Activated CD4-positive, alpha-beta memory T cell treated with anti-CD3 and anti-CD28 coated beads, Interleukin-2, amount 10 ng/mL, durations not matched to agents 7 days and 5 days (primary cell): Measurements from ENCODE around the gene DNAH12. TPM values are rescaled to one million over a fixed set of nuclear protein-coding genes. Genes with fewer than 3 reads are reported as not detected.
"Not testable (repeated sequence)": the region's sequence is repeated elsewhere in the genome, so short reads cannot be mapped to it uniquely, and the experiment has no call there.

ENCODE experiments used
- CTCF ChIA-PET: fragments of 350-600 bp; sonication (Branson Sonifier 250); formaldehyde crosslinking; loops from one replicate; lab custom pipeline; 2021; ENCODE audit warnings: antibody characterized with exemption, inconsistent platforms; lab: Charles Lee
- POLR2A ChIA-PET: fragments of 350-600 bp; sonication (Branson Sonifier 250); formaldehyde crosslinking; loops from one replicate; lab custom pipeline; 2021; ENCODE audit warnings: antibody characterized with exemption; lab: Charles Lee
- DNase-seq: peaks from one replicate; pipeline ENCODE4 v3.0.0-alpha.2; 2020
- H3K27ac Mint-ChIP-seq: one replicate; pipeline ENCODE4 v1.8.0; 2021; ENCODE audit warnings: mild to moderate bottlenecking, mixed read lengths
- H3K27me3 Mint-ChIP-seq: one replicate; pipeline ENCODE4 v1.8.0; 2021; ENCODE audit warnings: mixed read lengths
- H3K36me3 Mint-ChIP-seq: one replicate; pipeline ENCODE4 v1.8.0; 2021; ENCODE audit warnings: low read depth, mixed read lengths
- H3K4me1 Mint-ChIP-seq: one replicate; pipeline ENCODE4 v1.8.0; 2021; ENCODE audit warnings: mixed read lengths
- H3K4me3 Mint-ChIP-seq: one replicate; pipeline ENCODE4 v1.8.0; 2021; ENCODE audit warnings: mild to moderate bottlenecking, mixed read lengths
- H3K9me3 Mint-ChIP-seq: one replicate; pipeline ENCODE4 v1.8.0; 2021; ENCODE audit warnings: mixed read lengths
- total RNA-seq, 2 experiments: library from RNA; stranded (reverse); gene quantifications; one replicate each; pipeline ENCODE4 v1.2.3, GENCODE V29; 2021

Gene DNAH12
- total RNA-seq, 2 experiments from 2014 or later = 0.03 to 0.05 TPM

GRCh38 chr3:57512166-57512565 is 32.0 kb downstream of the DNAH12 start:
- H3K27me3 Mint-ChIP-seq = peaks cover 33% of the 10 kb centered on the region

GRCh38 chr3:57505901-57506300 is 38.2 kb downstream of the DNAH12 start:
- CTCF ChIA-PET = no interaction called here
- Mint-ChIP-seq H3K4me3 (no peak overlapping the region), H3K9me3 (no peaks in the 10 kb centered on the region), H3K27me3 (peaks cover 13% of the 10 kb centered on the region), H3K4me1 (no peaks in the 10 kb centered on the region), H3K27ac (no peak overlapping the region), H3K36me3 (no peaks in the 10 kb centered on the region)
- DNase-seq = no peak
- POLR2A ChIA-PET = interaction anchor here (1.1 kb wide), 1 partner anchor 12 kb away, joined by 3 read pairs; no protein-coding TSS in a partner anchor

More at GRCh38 chr3:57512166-57512565, 32.0 kb downstream of the DNAH12 start:
- DNase-seq = no peak
- POLR2A ChIA-PET = no interaction called here
- Mint-ChIP-seq H3K9me3 (no peaks in the 10 kb centered on the region), H3K4me1 (no peaks in the 10 kb centered on the region), H3K27ac (no peak overlapping the region), H3K36me3 (no peaks in the 10 kb centered on the region), H3K4me3 (no peak overlapping the region)
- CTCF ChIA-PET = no interaction called here

GRCh38 chr3:57500506-57500905 is 43.6 kb downstream of the DNAH12 start:
- ChIA-PET POLR2A (no interaction called here), CTCF (no interaction called here)
- Mint-ChIP-seq H3K9me3 (no peaks in the 10 kb centered on the region), H3K4me1 (no peaks in the 10 kb centered on the region), H3K27me3 (peaks cover 3% of the 10 kb centered on the region), H3K4me3 (no peak overlapping the region), H3K36me3 (no peaks in the 10 kb centered on the region), H3K27ac (no peak overlapping the region)
- DNase-seq = no peak

- H3K9me3 Mint-ChIP-seq = no peaks in the 10 kb centered on the region
- no peak overlapping the region for H3K27ac Mint-ChIP-seq
- no peaks in the 10 kb centered on the region for H3K4me1 Mint-ChIP-seq
- ChIA-PET CTCF (interaction anchor here (0.6 to 1.4 kb wide), 2 partner anchors 100 to 815 kb away, joined by 3 read pairs; no protein-coding TSS in a partner anchor), POLR2A (interaction anchor here (1.2 kb wide), 1 partner anchor 12 kb away, joined by 3 read pairs; no protein-coding TSS in a partner anchor)
- peaks cover 1% of the 10 kb centered on the region for H3K27me3 Mint-ChIP-seq
- no peak for DNase-seq
- H3K4me3 Mint-ChIP-seq = no peak overlapping the region
- H3K36me3 Mint-ChIP-seq = no peaks in the 10 kb centered on the region
Observed at GRCh38 chr3:57497904-57498303, 46.2 kb downstream of the DNAH12 start.

- no peak overlapping the region for H3K4me3 Mint-ChIP-seq
- peaks cover 5% of the 10 kb centered on the region for H3K27me3 Mint-ChIP-seq
- DNase-seq = no peak
- ChIA-PET POLR2A (no interaction called here), CTCF (no interaction called here)
- H3K36me3 Mint-ChIP-seq = no peaks in the 10 kb centered on the region
- H3K4me1 Mint-ChIP-seq = peaks cover 2% of the 10 kb centered on the region
- no peak overlapping the region for H3K27ac Mint-ChIP-seq
- peaks cover 2% of the 10 kb centered on the region for H3K9me3 Mint-ChIP-seq
Observed at GRCh38 chr3:57484563-57484962, 59.6 kb downstream of the DNAH12 start.

- H3K36me3 Mint-ChIP-seq, DNase-seq, POLR2A ChIA-PET, H3K9me3 Mint-ChIP-seq, H3K4me3 Mint-ChIP-seq, H3K27me3 Mint-ChIP-seq, H3K4me1 Mint-ChIP-seq, CTCF ChIA-PET, H3K27ac Mint-ChIP-seq: not testable (repeated sequence)
Observed at GRCh38 chr3:57477193-57477592, 67.0 kb downstream of the DNAH12 start.

- Mint-ChIP-seq H3K27ac (no peak overlapping the region), H3K36me3 (no peaks in the 10 kb centered on the region), H3K9me3 (no peaks in the 10 kb centered on the region), H3K27me3 (peaks cover 13% of the 10 kb centered on the region), H3K4me1 (no peaks in the 10 kb centered on the region), H3K4me3 (no peak overlapping the region)
- no peak for DNase-seq
- POLR2A ChIA-PET = no interaction called here
- CTCF ChIA-PET = interaction anchor here (1.1 kb wide), 1 partner anchor 67 kb away, joined by 4 read pairs; no protein-coding TSS in a partner anchor
Observed at GRCh38 chr3:57464801-57465200, 79.3 kb downstream of the DNAH12 start.

- CTCF ChIA-PET = no interaction called here
- Mint-ChIP-seq H3K9me3 (no peaks in the 10 kb centered on the region), H3K27me3 (peaks cover 16% of the 10 kb centered on the region), H3K36me3 (no peaks in the 10 kb centered on the region), H3K4me1 (no peaks in the 10 kb centered on the region), H3K27ac (no peak overlapping the region), H3K4me3 (no peak overlapping the region)
- no peak for DNase-seq
- POLR2A ChIA-PET = no interaction called here
Observed at GRCh38 chr3:57464011-57464410, 80.1 kb downstream of the DNAH12 start.

GRCh38 chr3:57451150-57451846 is 92.8 kb downstream of the DNAH12 start:
- Mint-ChIP-seq H3K4me1 (no peaks in the 10 kb centered on the region), H3K27me3 (peaks cover 5% of the 10 kb centered on the region), H3K27ac (no peak overlapping the region), H3K4me3 (no peak overlapping the region), H3K36me3 (no peaks in the 10 kb centered on the region), H3K9me3 (no peaks in the 10 kb centered on the region)
- no peak for DNase-seq
- ChIA-PET POLR2A (no interaction called here), CTCF (no interaction called here)

- POLR2A ChIA-PET, CTCF ChIA-PET, H3K4me3 Mint-ChIP-seq, H3K4me1 Mint-ChIP-seq, H3K36me3 Mint-ChIP-seq, H3K9me3 Mint-ChIP-seq, H3K27me3 Mint-ChIP-seq, H3K27ac Mint-ChIP-seq, DNase-seq: not testable (repeated sequence)
Observed at GRCh38 chr3:57449276-57449847, 94.8 kb downstream of the DNAH12 start.

GRCh38 chr3:57448489-57448888 is 95.7 kb downstream of the DNAH12 start:
- H3K4me3 Mint-ChIP-seq, CTCF ChIA-PET, DNase-seq, H3K27ac Mint-ChIP-seq, H3K4me1 Mint-ChIP-seq, POLR2A ChIA-PET, H3K9me3 Mint-ChIP-seq, H3K36me3 Mint-ChIP-seq, H3K27me3 Mint-ChIP-seq: not testable (repeated sequence)

- no peak for DNase-seq
- no peak overlapping the region for H3K4me3 Mint-ChIP-seq
- no peak overlapping the region for H3K27ac Mint-ChIP-seq
- H3K9me3 Mint-ChIP-seq = no peaks in the 10 kb centered on the region
- ChIA-PET CTCF (interaction anchor here (0.7 to 1.3 kb wide), 2 partner anchors 14 to 49 kb away, joined by 3 to 4 read pairs; no protein-coding TSS in a partner anchor), POLR2A (no interaction called here)
- H3K4me1 Mint-ChIP-seq = no peaks in the 10 kb centered on the region
- H3K27me3 Mint-ChIP-seq = peaks cover 1% of the 10 kb centered on the region
- H3K36me3 Mint-ChIP-seq = no peaks in the 10 kb centered on the region
Observed at GRCh38 chr3:57446318-57446841, 97.8 kb downstream of the DNAH12 start.

GRCh38 chr3:57444469-57444868 is 99.7 kb downstream of the DNAH12 start:
- Mint-ChIP-seq H3K36me3 (no peaks in the 10 kb centered on the region), H3K4me3 (no peak overlapping the region), H3K4me1 (no peaks in the 10 kb centered on the region), H3K9me3 (peaks cover under 1% of the 10 kb centered on the region), H3K27me3 (peaks cover 15% of the 10 kb centered on the region), H3K27ac (no peak overlapping the region)
- CTCF ChIA-PET = no interaction called here
- POLR2A ChIA-PET = no interaction called here
- no peak for DNase-seq
